HepG2 (cell line): ENCODE measurements around the gene CAMTA1. TPM values are rescaled to one million over a fixed set of nuclear protein-coding genes. Genes with fewer than 3 reads are reported as not detected.

Experiments
- ATAC-seq: fragments of 200-7000 bp; cut with Tn5 transposase; 3 replicates; pipeline ENCODE4 v1.9.1; 2020; ENCODE audit warnings: mild to moderate bottlenecking, moderate library complexity
- BruUV-seq: library from RNA; stranded (reverse); fragments of 400-500 nt; replicated peaks from 2 replicates; lab custom pipeline; 2021; lab: Mats Ljungman, UMichigan
- CTCF ChIA-PET: fragments of 300-600 bp; formaldehyde crosslinking; extraction: SDS; loops from one replicate; lab custom pipeline; 2021; ENCODE audit warnings: low total read pairs, inconsistent platforms, low intra/inter-chr PET ratio; lab: Yijun Ruan, JAX
- POLR2A ChIA-PET: fragments of 350-600 bp; sonication (Branson Sonifier 250); formaldehyde crosslinking; loops from one replicate; lab custom pipeline; 2020; ENCODE audit warnings: antibody characterized with exemption, inconsistent platforms; lab: Yijun Ruan, JAX
- DNase-seq: peaks from one replicate; pipeline ENCODE4 v3.0.0-alpha.2; 2015; ENCODE audit warnings: low spot score
- FAIRE-seq: peaks from 3 replicates; lab custom pipeline; 2011; peaks lifted over from hg19 to GRCh38; lab: Jason Lieb, UNC
- H2AFZ ChIP-seq: one replicate; pipeline ENCODE4 v1.6.1; 2011; ENCODE audit warnings: low read length, inconsistent platforms
- H3K27ac ChIP-seq: fragments of 300-600 bp; 3 replicates; pipeline ENCODE4 v1.8.0; 2011; ENCODE audit warnings: mixed run types, mild to moderate bottlenecking, mixed read lengths, low read length, inconsistent platforms; ENCODE audit not compliant: insufficient read depth; ENCODE audit errors: extremely low read length
- H3K27me3 ChIP-seq, 2 experiments: fragments of 200-600 bp in 1 of 2; 2 replicates in 1 of 2; 3 replicates in 1 of 2; pipeline versions ENCODE4 v1.6.0 to v1.8.0; 2011; ENCODE audit warnings: low read length in 2 of 2, mild to moderate bottlenecking in 2 of 2, moderate library complexity in 2 of 2, inconsistent platforms in 1 of 2; ENCODE audit not compliant: insufficient read depth in 2 of 2, control insufficient read depth in 1 of 2
- H3K36me3 ChIP-seq, 2 experiments: fragments of 200-600 bp in 1 of 2; replicated peaks in 1 of 2; 2 replicates in 1 of 2; 3 replicates in 1 of 2; pipeline versions ENCODE4 v1.5.1 to v1.8.0; 2011; ENCODE audit warnings: low read length in 2 of 2, inconsistent platforms in 1 of 2; ENCODE audit not compliant: insufficient read depth in 2 of 2, control insufficient read depth in 1 of 2
- H3K4me1 ChIP-seq: 2 replicates; pipeline ENCODE4 v1.5.1; 2012; ENCODE audit warnings: low read length, inconsistent platforms; ENCODE audit not compliant: insufficient read depth
- H3K4me2 ChIP-seq: 2 replicates; pipeline ENCODE4 v1.6.0; 2011; ENCODE audit warnings: low read depth, low read length, inconsistent platforms
- H3K4me3 ChIP-seq, 3 experiments: fragments of 200-600 bp in 1 of 3; sonication (generic), shearing (Covaris generic) in 1 of 3; replicated peaks in 1 of 3; 2 replicates each; pipeline ENCODE4 v1.5.1; 2011 to 2016; ENCODE audit warnings: low read length in 3 of 3, inconsistent platforms in 2 of 3, low read depth in 2 of 3, mild to moderate bottlenecking in 2 of 3, control low read depth in 1 of 3, mixed read lengths in 1 of 3; ENCODE audit not compliant: insufficient read depth in 1 of 3
- H3K79me2 ChIP-seq: one replicate; pipeline ENCODE4 v1.6.1; 2011; ENCODE audit warnings: low read length, inconsistent platforms; ENCODE audit not compliant: insufficient read depth
- H3K9ac ChIP-seq: 2 replicates; pipeline ENCODE4 v1.6.0; 2011; ENCODE audit warnings: mild to moderate bottlenecking, low read depth, low read length, inconsistent platforms; ENCODE audit not compliant: insufficient read depth
- H3K9me3 ChIP-seq: 2 replicates; pipeline ENCODE4 v1.5.1; 2012; ENCODE audit warnings: mild to moderate bottlenecking, low read length
- H4K20me1 ChIP-seq: 2 replicates; pipeline ENCODE4 v1.6.0; 2011; ENCODE audit warnings: inconsistent platforms, mild to moderate bottlenecking, low read length, moderate library complexity; ENCODE audit not compliant: insufficient read depth
- GABPA ChIP-seq, 2 experiments: IDR thresholded peaks; 2 replicates each; pipeline ENCODE4 v1.6.1; 2011 to 2016; ENCODE audit warnings: low read depth in 2 of 2, low read length in 1 of 2, missing biosample characterization in 1 of 2, missing genetic modification characterization in 1 of 2
- GZF1 ChIP-seq: sonication (generic); formaldehyde crosslinking; IDR thresholded peaks from 2 replicates; pipeline ENCODE4 v1.5.1; 2020; ENCODE audit warnings: mild to moderate bottlenecking, missing genetic modification reagents
- HOXA5 ChIP-seq: sonication (generic); formaldehyde crosslinking; IDR thresholded peaks from 2 replicates; pipeline ENCODE4 v1.4.0; 2020; ENCODE audit warnings: missing genetic modification reagents
- MLLT10 ChIP-seq: sonication (generic); formaldehyde crosslinking; IDR thresholded peaks from 2 replicates; pipeline ENCODE4 v1.4.0; 2020; ENCODE audit warnings: missing genetic modification reagents
- NFATC3 ChIP-seq: sonication (generic); formaldehyde crosslinking; IDR thresholded peaks from 2 replicates; pipeline ENCODE4 v1.5.1; 2020; ENCODE audit warnings: mild to moderate bottlenecking, missing genetic modification reagents
- ZNF24 ChIP-seq: fragments of 450-650 bp; IDR thresholded peaks from 2 replicates; pipeline ENCODE4 v1.6.1; 2017; ENCODE audit warnings: antibody characterized with exemption, mild to moderate bottlenecking
- ZNF264 ChIP-seq: sonication (generic); formaldehyde crosslinking; IDR thresholded peaks from 2 replicates; pipeline ENCODE4 v1.4.0; 2020; ENCODE audit warnings: missing genetic modification reagents
- ZNF329 ChIP-seq: sonication (generic); formaldehyde crosslinking; IDR thresholded peaks from 2 replicates; pipeline ENCODE4 v1.9.0; 2021; ENCODE audit warnings: low read depth, mild to moderate bottlenecking, missing genetic modification reagents
- ZNF589 ChIP-seq: sonication (generic); formaldehyde crosslinking; conservative IDR thresholded peaks from 2 replicates; pipeline ENCODE4 v1.8.0; 2022; ENCODE audit warnings: mild to moderate bottlenecking, moderate library complexity, missing genetic modification reagents
- ZZZ3 ChIP-seq: sonication (generic); formaldehyde crosslinking; IDR thresholded peaks from 2 replicates; pipeline ENCODE4 v1.4.0; 2020; ENCODE audit warnings: missing genetic modification reagents, mild to moderate bottlenecking, borderline replicate concordance
- WGBS: methylation state at CpG from one replicate; pipeline ENCODE4 v1.1.6; 2017; ENCODE audit warnings: low lambda C conversion rate; 5-methylcytosine and 5-hydroxymethylcytosine counted together
- in situ Hi-C: cut with HindIII; loops from 2 replicates; pipeline ENCODE4 v1.10.0; 2017; ENCODE audit warnings: low pct_unique_long_range_greater_than_20kb; ENCODE audit not compliant: extremely low pct_ligation_motif_present
- intact Hi-C: fragments of 100-400 bp; cut with micrococcal nuclease; formaldehyde crosslinking; loops from one replicate; pipeline ENCODE4 v1.10.0; 2022; ENCODE audit not compliant: unreplicated experiment
- polyA plus RNA-seq, 8 experiments: library from polyadenylated mRNA; depleted of rRNA in 3 of 8; stranded (reverse) in 7 of 8; unstranded in 1 of 8; fragments of >200 nt; fragmentation: Illumina TruSeq in 4 of 8; extraction: Trizol in 4 of 8; gene quantifications; 2 replicates each; pipeline versions ENCODE4 v1.2.1 to v1.2.3, GENCODE V29; 2011 to 2016; ENCODE audit warnings: low read depth in 4 of 8, missing spikeins in 1 of 8, mixed read lengths in 1 of 8; ENCODE audit not compliant: insufficient read depth in 1 of 8
- total RNA-seq, 5 experiments: library from RNA; depleted of rRNA; stranded (reverse); fragments of >200 nt; fragmentation: Illumina TruSeq; extraction: Trizol; gene quantifications; 2 replicates each; pipeline ENCODE4 v1.2.3, GENCODE V29; 2016; ENCODE audit warnings: low read depth in 1 of 5
- TF ChIP-seq, protein P1 (sequence below): sonication (generic); formaldehyde crosslinking; conservative IDR thresholded peaks from 2 replicates; pipeline ENCODE4 v1.4.0; 2020; ENCODE audit warnings: missing genetic modification reagents
- TF ChIP-seq, protein P2 (sequence below): sonication (generic); formaldehyde crosslinking; IDR thresholded peaks from 2 replicates; pipeline ENCODE4 v1.4.0; 2020; ENCODE audit warnings: missing genetic modification reagents, borderline replicate concordance
- TF ChIP-seq, protein P3 (sequence below), 2 experiments: sonication (generic) in 1 of 2; formaldehyde crosslinking in 1 of 2; IDR thresholded peaks; 2 replicates each; pipeline versions ENCODE4 v1.4.0 to v1.6.1; 2018 to 2020; ENCODE audit warnings: missing genetic modification reagents in 2 of 2, borderline replicate concordance in 1 of 2, low read depth in 1 of 2, mild to moderate bottlenecking in 1 of 2, missing biosample characterization in 1 of 2

Gene CAMTA1
- total and polyA plus RNA-seq, 2 of the 13 experiments (the other 11 are each of a cell fraction or from before 2014, with no cell fraction given) = 25.0 to 36.4 TPM

DNA sequence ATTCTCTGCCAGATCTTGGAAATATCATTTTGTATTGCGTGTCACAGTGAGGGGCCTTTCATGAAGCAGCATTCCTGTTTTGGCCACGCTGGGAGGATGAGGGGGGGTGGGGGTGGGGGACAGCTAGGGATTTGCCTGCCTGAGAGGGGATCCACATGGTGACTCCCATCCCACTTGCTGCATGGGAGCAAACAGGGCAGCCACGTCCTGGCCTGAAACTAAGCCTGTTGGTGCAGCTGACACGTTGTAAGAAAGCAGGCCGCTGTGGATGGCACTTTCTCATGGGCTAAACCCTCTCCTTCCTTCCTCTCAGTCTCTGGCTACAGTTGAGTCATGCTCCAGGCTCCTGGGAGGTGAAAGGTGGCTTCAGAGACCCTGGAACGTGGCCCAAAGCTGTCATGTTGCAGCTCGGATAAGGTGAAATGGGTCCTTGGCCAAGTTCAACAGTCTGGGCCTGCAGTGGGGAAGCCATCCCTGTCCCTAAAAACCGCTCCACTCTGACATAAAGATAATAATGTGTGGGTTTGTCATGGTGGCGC is 639.2 kb downstream of the CAMTA1 start:
- Histone ChIP-seq H3K36me3 (no peaks in the 10 kb centered on the region), H4K20me1 (no peaks in the 10 kb centered on the region), H3K4me3 (no peak overlapping the region), H3K27ac (no peak overlapping the region), H3K79me2 (no peaks in the 10 kb centered on the region), H3K9me3 (no peaks in the 10 kb centered on the region), H3K4me1 (no peaks in the 10 kb centered on the region), H3K4me2 (no peak overlapping the region), H3K9ac (no peak overlapping the region), H3K27me3 (peaks cover 1 to 16% of the 10 kb centered on the region in 2 experiments; a peak in 4 of 5 replicates), H2AFZ (no peak overlapping the region)
- intact Hi-C loops (no loop called here), in situ Hi-C loops (no loop called here)
- no peak for ATAC-seq
- CTCF ChIA-PET = no interaction called here
- TF ChIP-seq GZF1 (no peak), ZNF329 (no peak), NFATC3 (CRISPR knock-in tag) (no peak), ZNF589 (CRISPR knock-in tag) (no peak), ZNF264 (CRISPR knock-in tag) (no peak), ZZZ3 (CRISPR knock-in tag) (no peak), GABPA (IDR thresholded peaks at IDR 0.05; ENCODE audit: low read depth, low read length) (no peak), GABPA (CRISPR knock-in tag; IDR thresholded peaks at IDR 0.05; ENCODE audit: low read depth) (no peak), HOXA5 (no peak), ZNF24 (no peak), MLLT10 (no peak)
- TF ChIP-seq, protein P1, sequence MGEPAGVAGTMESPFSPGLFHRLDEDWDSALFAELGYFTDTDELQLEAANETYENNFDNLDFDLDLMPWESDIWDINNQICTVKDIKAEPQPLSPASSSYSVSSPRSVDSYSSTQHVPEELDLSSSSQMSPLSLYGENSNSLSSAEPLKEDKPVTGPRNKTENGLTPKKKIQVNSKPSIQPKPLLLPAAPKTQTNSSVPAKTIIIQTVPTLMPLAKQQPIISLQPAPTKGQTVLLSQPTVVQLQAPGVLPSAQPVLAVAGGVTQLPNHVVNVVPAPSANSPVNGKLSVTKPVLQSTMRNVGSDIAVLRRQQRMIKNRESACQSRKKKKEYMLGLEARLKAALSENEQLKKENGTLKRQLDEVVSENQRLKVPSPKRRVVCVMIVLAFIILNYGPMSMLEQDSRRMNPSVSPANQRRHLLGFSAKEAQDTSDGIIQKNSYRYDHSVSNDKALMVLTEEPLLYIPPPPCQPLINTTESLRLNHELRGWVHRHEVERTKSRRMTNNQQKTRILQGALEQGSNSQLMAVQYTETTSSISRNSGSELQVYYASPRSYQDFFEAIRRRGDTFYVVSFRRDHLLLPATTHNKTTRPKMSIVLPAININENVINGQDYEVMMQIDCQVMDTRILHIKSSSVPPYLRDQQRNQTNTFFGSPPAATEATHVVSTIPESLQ (CRISPR knock-in tag) = no peak
- TF ChIP-seq, protein P2, sequence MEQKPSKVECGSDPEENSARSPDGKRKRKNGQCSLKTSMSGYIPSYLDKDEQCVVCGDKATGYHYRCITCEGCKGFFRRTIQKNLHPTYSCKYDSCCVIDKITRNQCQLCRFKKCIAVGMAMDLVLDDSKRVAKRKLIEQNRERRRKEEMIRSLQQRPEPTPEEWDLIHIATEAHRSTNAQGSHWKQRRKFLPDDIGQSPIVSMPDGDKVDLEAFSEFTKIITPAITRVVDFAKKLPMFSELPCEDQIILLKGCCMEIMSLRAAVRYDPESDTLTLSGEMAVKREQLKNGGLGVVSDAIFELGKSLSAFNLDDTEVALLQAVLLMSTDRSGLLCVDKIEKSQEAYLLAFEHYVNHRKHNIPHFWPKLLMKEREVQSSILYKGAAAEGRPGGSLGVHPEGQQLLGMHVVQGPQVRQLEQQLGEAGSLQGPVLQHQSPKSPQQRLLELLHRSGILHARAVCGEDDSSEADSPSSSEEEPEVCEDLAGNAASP (CRISPR knock-in tag) = no peak
- TF ChIP-seq, protein P3, sequence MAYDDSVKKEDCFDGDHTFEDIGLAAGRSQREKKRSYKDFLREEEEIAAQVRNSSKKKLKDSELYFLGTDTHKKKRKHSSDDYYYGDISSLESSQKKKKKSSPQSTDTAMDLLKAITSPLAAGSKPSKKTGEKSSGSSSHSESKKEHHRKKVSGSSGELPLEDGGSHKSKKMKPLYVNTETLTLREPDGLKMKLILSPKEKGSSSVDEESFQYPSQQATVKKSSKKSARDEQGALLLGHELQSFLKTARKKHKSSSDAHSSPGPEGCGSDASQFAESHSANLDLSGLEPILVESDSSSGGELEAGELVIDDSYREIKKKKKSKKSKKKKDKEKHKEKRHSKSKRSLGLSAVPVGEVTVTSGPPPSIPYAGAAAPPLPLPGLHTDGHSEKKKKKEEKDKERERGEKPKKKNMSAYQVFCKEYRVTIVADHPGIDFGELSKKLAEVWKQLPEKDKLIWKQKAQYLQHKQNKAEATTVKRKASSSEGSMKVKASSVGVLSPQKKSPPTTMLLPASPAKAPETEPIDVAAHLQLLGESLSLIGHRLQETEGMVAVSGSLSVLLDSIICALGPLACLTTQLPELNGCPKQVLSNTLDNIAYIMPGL (CRISPR knock-in tag; IDR thresholded peaks at IDR 0.05; ENCODE audit: borderline replicate concordance in 1 of 2, low read depth in 1 of 2) = no peak
- DNase-seq = no peak
- BruUV-seq = no TSS peak
- WGBS = 28% methylated on average over 6 of the region's 9 CpGs
- POLR2A ChIA-PET = no interaction called here
- FAIRE-seq = no peak
